ENCODE results near the gene TRANK1.
"Not testable (repeated sequence)": the region's sequence is repeated elsewhere in the genome, so short reads cannot be mapped to it uniquely, and the experiment has no call there.

Gene TRANK1

GRCh38 chr3:36911990-36912804 is 32.7 kb downstream of the TRANK1 start:
- DNase-seq = no peak

GRCh38 chr3:36909666-36910065 is 35.2 kb downstream of the TRANK1 start:
- DNase-seq = no peak

GRCh38 chr3:36909181-36909580 is 35.7 kb downstream of the TRANK1 start:
- DNase-seq = no peak

DNA sequence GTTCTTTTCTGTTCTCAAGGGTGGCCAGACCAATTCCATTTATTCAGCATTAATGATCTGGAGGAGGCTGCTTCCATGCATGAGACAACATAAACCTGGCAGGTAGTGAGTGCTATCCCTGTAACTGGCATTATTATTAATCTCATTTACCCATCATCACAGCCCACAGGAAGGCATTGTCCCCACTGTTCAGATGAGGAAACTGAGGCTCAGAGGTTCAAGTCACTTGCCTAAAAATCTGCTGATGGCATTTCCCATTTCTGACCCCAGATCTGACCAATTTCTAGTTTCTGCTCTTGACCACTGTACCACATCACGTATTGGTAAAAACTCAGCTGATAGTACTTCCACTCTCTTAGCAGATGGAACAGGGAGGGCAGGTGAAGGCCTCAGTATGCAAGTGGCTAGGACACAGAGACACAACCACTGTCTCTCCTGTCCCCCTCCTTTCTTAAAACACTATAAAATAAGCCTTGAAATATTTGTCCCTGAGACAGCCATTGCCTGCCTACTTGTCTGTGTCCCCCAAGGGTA is 36.1 kb downstream of the TRANK1 start:
- DNase-seq = no peak

GRCh38 chr3:36907911-36908646 is 36.8 kb downstream of the TRANK1 start:
- DNase-seq = peak; percentile 38

GRCh38 chr3:36906504-36907149 is 38.2 kb downstream of the TRANK1 start:
- DNase-seq = no peak

DNA sequence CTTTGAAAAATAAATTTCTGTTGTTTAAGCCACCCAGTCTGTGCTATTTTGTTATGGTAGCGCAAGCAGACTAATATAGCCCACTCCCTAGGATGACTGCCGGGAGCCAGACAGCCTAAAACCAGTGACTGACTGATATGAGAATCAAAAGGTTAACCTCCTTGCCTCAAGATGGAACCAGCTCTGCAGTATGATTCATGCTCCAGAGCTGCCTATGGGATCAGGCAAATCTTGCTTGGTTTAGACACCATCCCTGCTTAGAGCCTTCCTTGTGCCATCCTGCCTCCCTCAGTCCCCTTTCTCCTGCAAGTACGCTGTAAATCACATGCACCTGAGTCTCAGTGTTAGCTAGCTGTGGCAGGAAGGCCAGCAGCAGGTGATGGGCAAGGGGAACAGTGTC is 39.3 kb downstream of the TRANK1 start:
- DNase-seq = no peak

GRCh38 chr3:36904641-36905040 is 40.2 kb downstream of the TRANK1 start:
- DNase-seq = no peak

GRCh38 chr3:36904065-36904464 is 40.8 kb downstream of the TRANK1 start:
- DNase-seq = not testable (repeated sequence)

DNA sequence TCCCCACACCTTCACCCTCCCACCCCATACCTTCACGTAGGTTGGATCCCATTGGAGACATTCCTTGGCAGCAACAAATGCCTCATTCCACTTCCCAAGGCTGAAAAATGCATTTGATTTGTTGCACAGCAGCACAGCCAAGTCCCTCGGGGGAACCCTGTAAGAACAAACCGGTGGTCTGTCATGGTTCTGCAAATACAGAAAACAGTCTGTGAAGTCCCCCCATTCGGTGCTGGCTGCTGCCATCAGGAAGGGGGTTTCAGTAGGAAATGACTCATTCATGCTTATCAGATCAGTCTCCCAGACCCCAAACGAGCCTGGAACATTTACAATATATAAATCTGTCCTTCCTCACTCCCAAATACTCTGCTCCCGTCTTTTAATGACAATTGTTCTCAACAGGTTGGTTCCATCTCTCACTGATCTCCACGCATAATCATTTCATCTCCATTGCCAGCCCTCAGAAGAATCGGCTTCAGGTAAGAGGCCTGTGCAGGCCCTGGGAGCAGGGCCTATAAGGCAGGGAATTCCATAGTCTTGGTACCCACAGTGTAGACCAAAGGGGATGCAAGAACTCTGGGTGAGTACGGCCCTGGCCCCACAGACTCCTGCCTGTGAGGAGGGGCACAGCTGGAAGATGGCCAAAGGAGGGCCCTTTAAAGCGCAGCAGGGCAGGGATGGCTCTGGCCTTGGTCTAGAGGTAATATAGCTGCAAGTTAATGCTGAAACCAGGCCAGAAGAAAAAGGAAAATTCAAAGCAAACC is 41.6 kb downstream of the TRANK1 start:
- DNase-seq = no peak

- DNase-seq = no peak
Measured at GRCh38 chr3:36901588-36901987, 43.3 kb downstream of the TRANK1 start.

DNA sequence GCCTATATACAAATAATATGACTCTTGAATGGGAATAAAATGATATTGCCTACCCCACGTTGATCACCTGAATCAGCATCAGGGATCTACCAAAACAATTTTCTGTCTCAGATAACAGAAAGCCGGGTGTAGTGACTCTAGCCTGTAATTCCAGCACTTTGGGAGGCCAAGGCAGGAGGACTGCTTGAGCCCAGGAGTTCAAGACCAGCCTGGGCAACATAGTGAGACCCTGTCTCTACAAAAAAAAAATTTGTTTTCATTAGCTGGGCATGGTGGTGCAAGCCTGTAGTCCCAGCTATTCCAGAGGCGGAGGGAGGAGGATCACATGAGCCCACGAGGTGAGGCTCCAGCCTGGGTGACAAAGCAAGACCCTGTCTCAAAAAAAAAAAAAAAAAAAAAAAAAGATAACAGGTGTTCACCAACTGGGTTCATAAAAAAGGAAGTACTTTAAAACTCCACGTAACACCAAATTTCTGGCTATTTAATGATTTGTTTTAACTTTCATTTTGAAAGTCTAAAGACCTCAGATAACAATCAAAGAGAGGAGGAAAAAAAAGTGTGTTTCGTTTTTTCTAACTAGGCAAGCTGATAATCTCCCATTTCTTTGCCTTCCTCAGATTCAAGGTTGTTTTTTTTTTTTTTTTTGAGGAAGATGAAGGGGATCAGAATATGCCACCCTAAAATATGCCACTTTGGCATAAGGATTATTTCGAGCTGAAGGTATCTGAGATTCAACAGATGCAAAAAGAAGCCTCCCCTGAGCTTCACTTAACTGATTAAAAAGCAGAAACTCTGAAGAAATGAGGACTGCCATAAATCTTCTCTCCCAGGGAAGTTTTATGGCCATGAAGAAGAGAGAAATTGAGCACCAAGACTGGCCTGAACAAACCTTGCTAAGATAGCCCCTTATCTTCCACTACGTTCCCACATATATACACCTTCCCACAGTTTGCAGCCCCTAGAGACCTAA is 44.1 kb downstream of the TRANK1 start:
- DNase-seq = no peak

DNA sequence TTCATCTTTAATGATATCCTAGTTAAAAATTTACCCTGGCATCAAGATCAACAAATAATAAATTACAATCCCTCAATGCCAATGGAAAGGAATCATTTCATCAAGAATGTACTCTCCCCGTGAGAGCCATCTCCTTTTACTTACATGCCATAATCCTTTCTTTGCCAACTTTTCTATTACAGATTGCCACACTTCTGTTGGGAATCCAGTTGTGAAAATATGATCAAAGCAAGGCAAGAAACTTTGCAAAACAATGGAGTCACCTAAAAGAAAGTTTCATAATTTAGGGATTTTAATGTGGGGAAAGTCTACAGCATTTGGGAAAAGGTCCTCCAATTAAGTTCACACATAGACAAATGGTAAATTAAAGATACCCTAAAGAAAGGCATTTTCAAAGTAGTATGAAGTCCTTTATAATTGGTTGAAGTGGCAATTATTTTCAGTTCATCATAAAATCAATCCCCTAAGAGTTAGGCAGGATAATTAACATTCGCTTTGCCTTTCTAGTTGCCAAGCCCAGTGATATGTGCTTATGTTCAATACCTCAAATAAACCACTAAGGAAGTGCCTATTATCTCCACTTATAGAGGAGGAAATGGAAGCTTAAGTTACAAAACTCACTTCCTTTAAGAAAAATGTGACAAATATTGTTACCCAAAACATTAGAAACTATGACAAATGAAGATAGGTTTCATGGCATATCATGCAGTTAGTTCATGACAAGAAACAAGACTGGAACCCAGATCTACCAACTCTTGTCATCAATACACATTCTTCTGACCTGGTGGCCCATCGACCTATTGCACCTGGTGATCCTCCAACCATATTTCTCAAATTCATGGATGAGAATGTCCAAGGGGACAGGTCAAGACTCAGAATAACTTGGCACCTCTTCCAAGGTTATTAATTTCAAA is 49.1 kb downstream of the TRANK1 start:
- DNase-seq = no peak

DNA sequence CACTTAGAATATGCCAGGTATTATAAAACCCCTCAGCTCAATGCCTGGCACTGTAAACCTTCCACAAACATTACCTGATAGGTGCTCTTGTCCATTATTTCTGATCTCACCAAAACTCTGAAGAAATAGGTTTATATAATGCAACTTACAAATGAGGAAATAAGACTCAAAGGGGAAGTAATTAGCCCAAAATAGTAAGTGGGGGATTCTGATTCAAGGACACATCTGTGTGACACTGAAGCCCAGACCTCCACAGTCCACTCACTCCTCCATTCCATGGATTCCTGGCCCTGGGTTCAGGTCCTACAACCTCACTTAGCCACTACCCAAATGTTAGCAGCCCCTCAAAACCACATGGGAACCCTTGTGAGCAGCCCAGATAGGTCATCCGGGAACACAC is 49.9 kb downstream of the TRANK1 start:
- no peak for DNase-seq

DNA sequence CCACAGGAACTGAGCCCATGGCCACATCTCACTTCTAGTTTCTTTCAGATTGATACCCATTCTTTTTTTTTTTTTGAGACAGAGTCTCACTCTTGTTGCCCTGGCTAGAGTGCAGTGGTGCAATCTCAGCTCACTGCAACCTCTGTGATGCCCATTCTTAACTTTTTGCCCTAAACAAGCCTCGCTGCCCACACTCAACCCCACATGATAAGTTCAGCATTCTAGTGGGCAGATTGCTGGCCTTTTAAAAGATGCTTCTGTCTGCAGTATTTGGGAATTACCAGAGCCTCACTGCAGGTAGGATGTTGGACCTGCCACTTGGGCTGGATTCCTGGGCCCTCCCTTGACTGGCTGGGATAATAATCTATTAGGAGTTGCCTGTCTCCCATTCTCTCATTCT is 51.0 kb downstream of the TRANK1 start:
- DNase-seq = no peak

DNA sequence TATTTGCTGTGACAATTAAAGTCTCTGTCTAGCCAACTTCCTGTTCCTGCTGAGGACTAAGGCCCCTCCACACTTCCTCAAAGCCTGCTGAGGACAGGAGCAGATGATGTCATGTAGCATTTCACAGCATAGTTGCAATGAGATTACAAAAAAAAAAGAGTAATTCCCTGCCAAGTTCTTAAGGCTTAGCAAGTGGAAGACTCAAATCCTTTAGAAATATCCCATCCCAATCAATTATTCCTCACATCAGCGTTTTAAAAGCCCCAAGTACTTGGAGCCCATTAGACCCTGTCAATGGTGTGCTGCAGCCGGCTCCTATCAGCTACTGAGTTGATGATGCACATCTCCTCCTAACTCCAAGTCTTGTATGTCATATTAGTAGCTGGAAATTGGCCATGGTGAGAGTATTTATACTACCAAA is 51.7 kb downstream of the TRANK1 start:
- no peak for DNase-seq

DNA sequence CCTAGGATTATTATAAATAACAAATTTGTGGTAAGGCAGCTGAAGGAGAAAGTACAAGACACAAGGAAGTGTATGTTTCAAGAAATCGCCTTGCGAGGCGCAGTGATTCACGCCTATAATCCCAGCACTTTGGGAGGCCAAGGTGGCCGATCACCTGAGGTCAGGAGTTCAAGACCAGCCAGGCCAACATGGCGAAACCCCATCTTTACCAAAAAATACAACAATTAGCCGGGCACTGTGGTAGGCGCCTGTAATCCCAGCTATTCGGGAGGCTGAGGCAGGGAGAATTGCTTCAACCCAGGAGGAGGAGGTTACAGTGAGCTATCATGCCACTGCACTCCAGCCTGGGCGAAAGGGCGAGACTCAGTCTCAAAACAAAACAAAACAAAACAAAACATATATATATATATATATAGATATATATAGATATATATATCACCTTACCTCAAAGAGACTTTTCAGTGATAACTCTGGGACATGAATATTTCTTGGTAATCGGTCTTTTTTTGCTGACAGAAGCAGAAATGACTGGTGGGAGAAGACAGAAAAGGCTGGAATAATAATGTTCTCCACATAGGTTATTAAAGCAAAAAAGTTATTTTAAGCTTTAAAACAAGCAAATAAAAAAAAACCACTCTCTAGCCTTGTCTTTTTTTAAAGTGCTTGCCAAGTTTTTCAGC is 52.3 kb downstream of the TRANK1 start:
- DNase-seq = no peak

GRCh38 chr3:36891701-36892160 is 53.1 kb downstream of the TRANK1 start:
- DNase-seq = no peak

GRCh38 chr3:36891097-36891496 is 53.8 kb downstream of the TRANK1 start:
- not testable (repeated sequence) for DNase-seq

DNA sequence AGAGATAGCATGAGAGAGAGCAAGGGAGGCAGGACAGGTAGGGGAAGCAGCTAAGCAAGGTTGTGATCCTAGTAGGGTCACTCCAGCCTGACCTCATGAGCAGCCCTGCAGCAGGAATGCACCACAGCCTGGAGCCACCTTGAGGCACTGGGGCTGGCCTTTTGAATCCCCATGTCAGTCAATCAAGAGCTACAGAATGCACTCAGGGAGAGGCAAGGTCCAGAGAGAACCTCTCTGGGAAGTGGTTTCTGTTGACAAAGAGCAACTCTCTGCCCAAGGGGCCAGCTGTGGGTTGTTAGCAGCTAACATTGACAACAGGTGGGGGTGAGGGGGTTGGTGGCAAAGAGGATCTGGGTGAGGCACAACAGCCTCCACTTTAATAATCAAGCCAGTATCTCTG is 54.6 kb downstream of the TRANK1 start:
- no peak for DNase-seq

Data from stimulated activated CD4-positive, alpha-beta T cell treated with anti-CD3 and anti-CD28 coated beads, Interleukin-4, amount 100 ng/mL, for 1 hour (primary cell).